Measurements from ENCODE around the gene HMGN5.
A peak's percentile ranks its signal among the peaks of the same experiment; 100 is the strongest.

Gene HMGN5

GRCh38 chrX:81168391-81168790 lies 33.3 kb downstream of the HMGN5 start:
- no peak overlapping the region for H2AFZ ChIP-seq
- H3K9me3 ChIP-seq (ENCODE audit: control insufficient read depth, low read length) = no peaks in the 10 kb centered on the region
- no peaks in the 10 kb centered on the region for H3K36me3 ChIP-seq (ENCODE audit: control insufficient read depth, insufficient read depth, low read length)
- no peak for TF ChIP-seq CTCF (IDR thresholded peaks at IDR 0.05)
- no peak overlapping the region for H3K9ac ChIP-seq
- no peak overlapping the region for H3K4me3 ChIP-seq (ENCODE audit: low read depth, low read length)
- no peak overlapping the region for H3K4me2 ChIP-seq (ENCODE audit: low read length)
- H3K79me2 ChIP-seq = no peaks in the 10 kb centered on the region
- no peaks in the 10 kb centered on the region for H3K27me3 ChIP-seq (ENCODE audit: control insufficient read depth, insufficient read depth, low read length)
- H3K4me1 ChIP-seq = no peaks in the 10 kb centered on the region
- H3K27ac ChIP-seq = no peak overlapping the region

GRCh38 chrX:81121513-81122363 lies 80.0 kb downstream of the HMGN5 start:
- Histone ChIP-seq H3K36me3 (ENCODE audit: control insufficient read depth, insufficient read depth, low read length) (no peaks in the 10 kb centered on the region), H3K4me2 (ENCODE audit: low read length) (peak overlapping the region; percentile 74), H3K4me1 (no peaks in the 10 kb centered on the region), H3K4me3 (ENCODE audit: low read depth, low read length) (peak overlapping the region; percentile 68), H3K27me3 (ENCODE audit: control insufficient read depth, insufficient read depth, low read length) (no peaks in the 10 kb centered on the region), H3K9me3 (ENCODE audit: control insufficient read depth, low read length) (no peaks in the 10 kb centered on the region), H2AFZ (peak overlapping the region; percentile 89), H3K9ac (no peak overlapping the region), H3K79me2 (no peaks in the 10 kb centered on the region), H3K27ac (peak overlapping the region; percentile 72)
- no peak for TF ChIP-seq CTCF (IDR thresholded peaks at IDR 0.05)

- H3K4me1 ChIP-seq = no peaks in the 10 kb centered on the region
- H3K9ac ChIP-seq = no peak overlapping the region
- peak overlapping the region; percentile 68 for H3K4me3 ChIP-seq (ENCODE audit: low read depth, low read length)
- no peaks in the 10 kb centered on the region for H3K79me2 ChIP-seq
- H3K27me3 ChIP-seq (ENCODE audit: control insufficient read depth, insufficient read depth, low read length) = no peaks in the 10 kb centered on the region
- peak; percentile 35 for TF ChIP-seq CTCF (IDR thresholded peaks at IDR 0.05)
- H3K27ac ChIP-seq = peak overlapping the region; percentile 72
- peak overlapping the region; percentile 89 for H2AFZ ChIP-seq
- H3K9me3 ChIP-seq (ENCODE audit: control insufficient read depth, low read length) = no peaks in the 10 kb centered on the region
- peak overlapping the region; percentile 74 for H3K4me2 ChIP-seq (ENCODE audit: low read length)
- no peaks in the 10 kb centered on the region for H3K36me3 ChIP-seq (ENCODE audit: control insufficient read depth, insufficient read depth, low read length)
These were observed 80.8 kb downstream of the HMGN5 start for GRCh38 chrX:81120936-81121371.

- Histone ChIP-seq H3K4me3 (ENCODE audit: low read depth, low read length) (peak overlapping the region; percentile 68), H3K36me3 (ENCODE audit: control insufficient read depth, insufficient read depth, low read length) (no peaks in the 10 kb centered on the region), H3K9ac (no peak overlapping the region), H3K9me3 (ENCODE audit: control insufficient read depth, low read length) (no peaks in the 10 kb centered on the region), H3K79me2 (no peaks in the 10 kb centered on the region), H3K4me2 (ENCODE audit: low read length) (peak overlapping the region; percentile 74), H2AFZ (peak overlapping the region; percentile 89), H3K27ac (no peak overlapping the region), H3K27me3 (ENCODE audit: control insufficient read depth, insufficient read depth, low read length) (no peaks in the 10 kb centered on the region), H3K4me1 (no peaks in the 10 kb centered on the region)
- no peak for TF ChIP-seq CTCF (IDR thresholded peaks at IDR 0.05)
These were observed 81.3 kb downstream of the HMGN5 start for GRCh38 chrX:81120258-81120935.

All from parathyroid adenoma (tissue), 2 donors.